Smooth muscle cell of the brain vasculature (primary cell): ENCODE data around the gene SRSF4.

Experiments used
- DNase-seq: peaks from one replicate; pipeline ENCODE4 v3.0.0-alpha.2; 2012; ENCODE audit warnings: low read depth, low spot score

Gene SRSF4

DNA sequence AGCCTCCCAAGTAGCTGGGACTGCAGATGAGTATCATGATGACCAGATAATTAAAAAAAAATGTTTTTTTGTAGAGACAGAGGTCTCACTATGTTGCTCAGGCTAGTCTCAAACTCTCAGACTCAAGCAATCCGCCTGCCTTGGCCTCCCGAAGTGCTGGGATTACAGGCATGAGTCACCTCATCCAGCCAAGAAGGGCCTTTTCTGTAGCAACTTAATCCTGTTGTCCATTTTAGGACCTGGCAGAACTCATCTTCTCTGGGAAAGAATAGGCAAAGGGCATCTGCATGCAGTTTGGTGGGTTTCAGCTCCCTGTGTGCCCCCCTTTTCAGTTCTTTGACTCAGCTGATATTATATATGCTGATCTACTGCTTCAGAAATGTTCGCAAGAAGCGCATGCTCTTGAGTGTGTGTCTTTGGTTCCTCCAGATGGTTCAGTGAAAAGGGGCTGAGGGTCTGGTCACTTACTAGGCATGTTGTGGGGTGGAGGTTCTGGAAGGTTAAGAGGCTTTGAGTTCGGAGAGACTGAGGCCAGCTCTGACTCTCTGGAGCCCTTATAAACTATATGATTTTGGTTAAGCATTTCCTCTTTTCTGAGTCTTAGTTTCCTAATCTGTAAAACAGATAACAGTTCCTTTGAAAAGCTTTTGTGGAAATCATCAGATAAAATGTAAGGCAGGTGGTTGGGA lies 19.4 kb upstream of the SRSF4 start:
- no peak for DNase-seq

DNA sequence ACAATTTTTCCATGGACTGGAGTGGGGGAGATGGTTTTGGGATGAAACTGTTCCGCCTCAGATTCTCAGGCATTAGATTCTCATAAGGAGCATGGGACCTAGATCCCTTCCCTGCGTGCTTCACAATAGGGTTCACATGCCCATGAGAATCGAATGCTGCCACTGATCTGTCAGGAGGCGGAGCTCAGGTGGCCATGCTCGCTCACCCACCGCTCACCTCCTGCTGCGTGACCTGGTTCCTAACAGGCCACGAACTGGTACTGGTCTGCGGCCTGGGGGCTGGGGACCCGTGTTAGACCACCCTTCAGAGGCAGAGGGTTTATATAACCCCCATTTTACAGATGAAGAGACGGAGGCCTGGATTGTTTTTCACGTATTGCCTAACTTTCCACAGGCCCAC lies 16.3 kb upstream of the SRSF4 start:
- DNase-seq, result no peak

DNA sequence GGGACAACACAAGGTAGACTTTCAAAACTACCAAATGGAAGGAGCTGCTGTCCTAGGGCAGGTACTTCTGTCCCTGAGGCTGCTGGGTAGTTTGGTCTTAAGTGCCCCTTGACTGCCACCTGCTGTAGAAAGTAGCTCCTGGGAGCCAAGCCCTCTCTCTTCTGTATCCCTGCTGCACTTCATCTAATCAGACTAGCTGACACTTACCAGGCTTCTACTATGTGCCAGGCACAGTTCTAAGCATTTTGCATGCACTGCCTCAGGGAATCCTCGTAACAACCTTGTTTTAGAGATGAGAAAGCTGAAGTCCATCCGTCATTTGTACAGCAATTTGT lies 15.9 kb upstream of the SRSF4 start:
- no peak for DNase-seq

DNA sequence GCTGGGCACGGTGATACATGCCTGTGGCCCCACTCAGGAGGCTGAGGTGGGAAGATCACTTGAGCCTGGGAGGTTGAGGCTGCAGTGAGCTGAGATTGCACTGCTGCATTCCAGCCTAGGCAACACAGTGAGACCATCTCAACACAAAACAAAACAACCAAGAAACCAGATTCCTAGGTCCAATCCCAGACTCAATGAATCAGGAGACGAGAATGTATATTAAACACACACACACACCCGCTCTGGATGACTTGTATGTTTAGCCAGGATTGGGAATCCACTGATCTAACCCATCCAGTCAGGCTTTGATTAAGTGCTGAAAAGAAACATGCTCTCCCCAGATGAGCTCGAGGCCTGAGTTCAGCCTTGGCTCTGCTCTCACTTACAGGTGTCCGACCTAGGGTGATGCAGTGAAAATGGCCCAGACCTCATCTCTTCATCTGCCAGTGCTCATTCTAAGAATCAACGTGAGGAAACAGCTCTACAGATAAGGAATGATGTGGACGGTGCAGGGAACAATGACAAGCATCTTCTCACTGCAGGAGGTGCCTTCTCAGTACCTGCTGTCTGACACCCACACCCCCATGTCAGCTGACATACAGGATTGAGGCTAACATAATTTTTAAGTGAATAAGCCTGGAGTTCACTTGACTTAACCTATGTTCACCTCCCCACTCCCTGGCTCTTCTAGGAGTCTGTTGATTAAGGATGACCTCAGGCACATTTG lies 15.3 kb upstream of the SRSF4 start:
- DNase-seq, result no peak

DNA sequence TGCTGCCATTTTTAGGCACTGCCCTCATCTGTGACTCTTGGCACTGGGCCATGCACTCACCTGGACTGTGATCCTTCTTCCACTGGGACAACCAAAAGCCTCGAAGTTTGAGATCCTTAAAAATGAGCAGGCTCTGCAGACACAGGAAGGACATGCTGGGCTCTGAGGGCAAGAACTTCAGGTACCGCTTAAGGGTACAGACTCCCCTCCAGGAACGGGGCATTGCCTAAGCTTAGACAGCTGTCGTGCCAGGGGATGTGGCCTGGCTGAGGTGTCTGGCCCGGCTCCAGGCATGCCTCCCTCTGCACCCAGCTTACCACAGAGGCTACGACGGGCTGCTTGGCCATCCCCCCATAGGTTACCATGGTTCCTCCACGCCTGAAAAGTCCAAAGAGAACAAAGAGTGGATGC lies 14.2 kb upstream of the SRSF4 start:
- DNase-seq, result no peak

DNA sequence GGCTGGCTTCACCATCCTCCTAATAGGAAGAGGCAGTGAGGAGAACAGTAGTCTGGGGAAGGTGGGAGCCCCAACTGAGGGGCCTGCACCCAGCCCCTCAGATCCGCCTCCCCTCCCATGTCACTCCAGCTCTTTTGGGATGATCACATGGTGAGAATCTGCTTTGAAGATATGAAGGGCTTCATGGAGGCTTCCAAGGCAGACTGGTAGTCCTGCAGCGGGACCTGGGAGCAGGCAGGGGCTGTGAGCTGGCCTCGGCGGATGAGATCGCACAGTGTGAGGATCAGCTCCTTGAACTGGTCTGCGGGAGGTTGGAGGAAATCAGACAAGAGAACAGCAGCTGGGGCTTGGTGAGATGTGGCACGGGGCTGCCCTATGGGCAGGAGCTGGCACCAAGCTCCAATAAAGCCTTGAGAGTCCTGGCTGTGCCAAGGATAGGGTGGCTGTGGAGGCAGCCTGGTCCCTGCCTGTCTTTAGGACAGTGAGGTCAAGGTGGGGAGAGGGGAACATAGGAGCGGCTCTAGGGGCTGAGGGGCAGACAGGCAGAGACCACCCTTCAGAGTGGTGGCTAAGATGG lies 12.3 kb upstream of the SRSF4 start:
- DNase-seq, result no peak

DNA sequence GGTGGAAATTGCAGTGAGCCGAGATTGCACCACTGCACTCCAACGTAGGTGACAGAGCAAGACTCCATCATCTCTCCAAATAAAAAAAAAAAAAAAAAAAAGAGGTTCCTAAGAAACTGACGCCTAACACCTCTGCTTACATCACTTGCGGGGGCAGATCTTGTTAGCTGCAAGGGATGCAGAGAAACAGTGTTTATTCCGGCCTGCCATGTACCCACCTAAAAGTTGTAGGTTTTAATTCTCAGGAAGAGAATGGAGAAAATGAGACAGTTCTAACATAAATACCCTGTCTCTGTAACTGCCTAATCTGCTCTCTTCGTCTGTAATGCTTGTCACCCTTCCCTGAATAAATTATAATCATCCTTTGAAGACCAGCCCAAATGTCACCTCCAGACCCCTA lies 9.0 kb upstream of the SRSF4 start:
- DNase-seq, result no peak

DNA sequence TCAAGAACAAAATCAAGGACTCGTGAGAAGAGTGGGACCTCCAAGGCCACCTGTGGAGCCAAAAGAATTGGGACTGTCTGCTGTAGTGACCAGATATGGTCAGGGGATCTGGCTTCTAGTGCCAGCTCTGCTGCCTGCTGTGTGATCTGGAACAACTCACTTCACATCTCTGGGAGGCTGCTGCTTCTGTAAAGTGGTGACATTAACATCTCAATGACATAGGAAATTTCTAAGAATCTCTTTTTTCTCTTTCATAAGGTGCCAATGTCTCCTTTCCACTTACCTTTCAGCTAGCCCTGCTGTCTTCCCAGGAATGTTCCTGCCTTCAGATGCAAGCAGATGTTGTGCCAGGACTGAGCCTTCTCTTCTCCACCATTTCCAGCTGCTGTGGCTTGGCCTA lies 5.0 kb upstream of the SRSF4 start:
- DNase-seq, result no peak

DNA sequence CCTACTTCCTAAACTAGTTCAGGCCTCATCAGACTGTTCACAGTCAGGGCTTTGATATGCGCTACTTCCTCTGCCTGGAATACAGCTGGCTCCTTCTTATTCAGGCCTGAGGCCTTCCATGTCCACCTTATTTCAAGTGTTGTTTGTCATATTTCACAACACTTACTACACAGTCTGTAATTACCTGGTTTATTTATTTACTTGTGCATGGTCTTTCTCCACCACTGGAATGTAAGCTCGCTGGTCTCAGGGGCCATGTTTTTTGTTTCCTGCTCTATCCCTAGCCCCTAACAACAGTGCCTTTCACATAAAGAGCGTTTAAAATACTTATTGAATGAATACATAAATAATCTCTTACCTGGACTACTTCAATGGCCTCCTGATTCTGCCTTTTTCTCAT lies 4.6 kb upstream of the SRSF4 start:
- DNase-seq, result no peak

DNA sequence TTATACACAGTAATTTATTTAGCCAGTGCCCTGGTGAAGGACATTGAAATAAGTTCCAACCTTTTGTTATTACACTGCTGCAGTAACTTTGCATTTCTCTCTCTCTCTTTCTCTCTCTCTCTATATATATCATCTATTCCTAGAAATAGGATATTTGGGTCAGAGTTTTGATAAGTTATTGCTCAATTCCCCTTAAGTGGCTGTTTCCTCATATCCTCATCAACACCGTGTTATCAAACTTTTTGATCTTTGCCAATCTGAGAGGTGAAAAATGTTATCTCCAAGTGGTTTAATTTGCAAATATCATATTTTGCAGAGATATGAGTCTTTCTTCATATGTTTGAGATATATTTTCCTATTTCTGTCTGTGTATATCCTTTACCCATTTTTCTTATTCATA lies 1.6 kb upstream of the SRSF4 start:
- DNase-seq, result no peak

DNA sequence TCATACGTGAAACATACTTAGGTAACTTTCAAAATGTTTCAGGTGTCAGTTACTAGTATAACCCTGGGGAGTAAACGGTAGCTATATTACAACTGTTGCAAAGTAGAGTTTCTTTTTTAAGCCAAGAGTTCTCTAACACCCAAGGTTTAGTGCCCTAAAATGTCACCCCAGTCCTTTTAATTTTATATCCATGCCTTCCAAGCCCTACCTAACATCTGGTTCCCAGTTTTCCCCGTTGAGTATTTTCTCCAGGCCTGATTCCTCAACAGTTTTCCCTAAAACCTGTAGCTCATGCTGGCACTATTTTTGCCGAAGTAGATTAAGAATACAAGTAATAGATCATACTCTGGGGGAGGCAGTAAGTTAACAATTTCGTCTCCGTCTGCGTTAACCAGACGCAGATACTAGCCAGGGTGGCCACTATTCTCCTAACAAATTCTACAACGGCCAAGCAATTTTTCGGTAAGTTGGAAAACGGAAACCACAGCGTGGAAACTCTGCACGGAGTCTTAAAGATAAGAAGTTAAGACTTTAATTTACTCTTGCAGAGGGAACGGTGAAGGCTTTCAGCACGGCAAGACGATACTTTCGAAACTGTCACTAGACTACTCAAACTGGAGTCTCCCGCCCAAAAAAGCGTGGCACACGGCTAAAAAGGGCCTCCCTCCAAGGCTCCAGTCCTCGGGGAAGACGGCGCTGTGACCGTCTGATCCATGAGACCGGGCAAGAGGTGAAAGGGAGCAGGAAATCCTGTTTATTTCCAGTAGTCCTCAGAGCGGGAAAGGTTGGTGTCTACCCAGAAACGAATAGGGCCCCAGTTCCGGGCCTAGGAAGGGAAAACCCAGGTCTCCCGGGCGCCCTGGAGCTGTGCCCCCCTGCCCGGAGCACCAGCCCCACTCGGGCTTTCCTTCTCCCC lies 945 bp downstream of the SRSF4 start:
- peak; percentile 13 for DNase-seq

DNA sequence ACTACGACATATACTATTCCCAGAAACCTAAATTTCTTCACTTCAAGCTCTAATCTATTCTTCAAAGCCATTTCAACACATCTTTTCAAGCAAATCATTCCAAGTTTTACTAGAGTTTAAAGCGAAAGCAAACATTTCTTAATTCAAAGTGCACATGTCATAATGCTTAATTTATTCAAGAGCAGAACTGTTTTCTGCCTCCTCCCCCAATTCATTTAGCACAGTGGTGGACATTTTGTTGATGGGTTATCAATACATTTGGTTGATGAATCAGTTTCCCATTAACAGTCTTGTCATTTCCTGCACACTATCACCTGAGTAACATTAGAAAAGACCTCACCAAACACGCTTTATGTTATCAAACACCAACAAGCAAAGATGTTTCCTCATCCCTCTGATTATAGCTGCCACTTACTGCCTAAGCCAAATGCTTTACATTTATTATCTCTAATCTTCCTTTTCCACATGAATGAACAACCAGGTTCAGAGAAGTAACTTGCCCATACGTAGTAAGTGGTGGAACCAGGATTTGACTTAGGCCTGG lies 2.0 kb downstream of the SRSF4 start:
- no peak for DNase-seq

DNA sequence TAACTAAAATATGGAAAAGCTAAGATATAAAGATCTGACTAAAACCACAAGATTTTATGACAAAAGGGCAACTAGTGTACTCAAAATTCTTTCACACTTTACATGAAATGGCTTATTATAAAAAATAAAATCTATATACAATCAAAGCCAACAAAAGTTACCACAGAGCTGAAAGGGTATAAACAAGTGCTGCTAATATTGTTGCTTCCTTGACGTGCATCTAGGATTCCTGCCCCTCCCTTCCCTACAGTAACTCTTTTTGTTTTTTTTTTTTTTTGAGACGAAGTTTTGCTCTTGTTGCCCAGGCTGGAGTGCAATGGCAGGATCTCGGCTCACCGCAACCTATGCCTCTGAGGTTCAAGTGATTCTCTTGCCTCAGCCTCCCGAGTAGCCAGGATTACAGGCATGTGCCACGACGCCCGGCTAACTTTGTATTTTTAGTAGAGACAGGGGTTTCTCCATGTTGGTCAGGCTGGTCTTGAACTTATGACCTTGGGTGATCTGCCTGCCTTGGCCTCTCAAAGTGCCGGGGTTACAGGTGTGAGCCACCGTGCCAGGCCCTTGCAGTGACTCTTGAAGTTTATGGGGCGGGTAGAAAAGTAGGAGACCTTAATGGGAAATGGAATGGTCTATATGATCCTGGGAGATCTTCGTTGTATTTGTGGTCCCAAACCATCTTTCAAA lies 4.5 kb downstream of the SRSF4 start:
- no peak for DNase-seq

DNA sequence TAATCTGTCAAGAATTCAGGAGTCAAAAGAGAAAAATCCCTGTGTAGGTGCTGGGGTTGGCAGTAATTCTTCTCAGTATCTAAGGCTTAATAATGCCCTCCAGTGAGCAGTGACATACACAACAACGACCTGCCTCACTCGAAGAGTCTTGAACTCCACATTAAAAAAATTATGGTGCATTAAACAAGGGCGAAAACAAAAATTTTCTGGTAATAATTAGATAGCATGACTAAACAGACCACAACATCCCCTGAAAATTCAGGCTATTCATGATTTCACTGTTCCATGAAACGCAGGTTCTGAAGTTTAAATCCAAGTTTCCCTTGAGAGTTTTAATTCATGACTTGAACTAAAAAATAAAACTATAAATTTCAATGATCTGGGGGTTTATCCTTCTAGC lies 5.1 kb downstream of the SRSF4 start:
- DNase-seq, result no peak

DNA sequence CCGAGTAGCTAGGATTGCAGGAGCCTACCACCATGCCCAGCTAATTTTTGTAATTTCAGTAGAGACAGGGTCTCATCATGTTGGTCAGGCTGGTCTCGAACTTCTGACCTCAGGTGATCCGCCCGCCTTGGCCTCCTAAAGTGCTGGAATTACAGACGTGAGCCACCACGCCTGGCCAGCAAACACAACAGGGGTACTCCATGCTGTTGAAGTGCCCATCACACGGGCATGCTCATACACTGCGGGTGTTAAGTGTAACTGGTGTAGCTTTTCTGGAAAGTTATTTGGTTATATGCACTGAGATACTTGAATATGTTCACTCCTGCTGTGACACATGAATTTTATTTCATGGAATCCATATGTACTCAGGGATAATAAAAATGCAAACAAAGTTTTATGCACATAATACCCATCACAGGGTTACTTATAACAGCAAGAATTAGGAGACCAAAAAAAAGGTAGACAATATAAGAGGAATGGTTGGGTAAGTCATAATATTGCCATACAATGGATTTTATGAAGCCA lies 9.2 kb downstream of the SRSF4 start:
- DNase-seq, result no peak

DNA sequence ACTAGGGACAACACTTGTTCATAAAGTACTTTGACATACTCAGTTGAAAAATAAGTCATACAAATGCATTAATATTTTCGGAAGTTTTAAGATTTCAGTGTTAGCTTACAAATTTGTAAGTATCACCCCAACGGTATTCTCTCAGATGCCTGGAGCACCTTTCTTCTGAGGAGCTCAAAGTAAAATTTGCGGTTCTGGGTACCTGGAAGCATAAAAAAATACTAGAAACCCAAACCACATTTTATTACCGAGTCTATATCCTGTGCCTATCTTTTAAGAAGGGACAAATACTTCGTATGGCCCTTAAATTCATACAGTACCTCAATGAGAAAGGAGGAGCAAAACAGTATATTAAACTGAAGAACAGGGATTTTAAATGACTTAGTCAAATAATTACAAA lies 10.2 kb downstream of the SRSF4 start:
- DNase-seq, result no peak

DNA sequence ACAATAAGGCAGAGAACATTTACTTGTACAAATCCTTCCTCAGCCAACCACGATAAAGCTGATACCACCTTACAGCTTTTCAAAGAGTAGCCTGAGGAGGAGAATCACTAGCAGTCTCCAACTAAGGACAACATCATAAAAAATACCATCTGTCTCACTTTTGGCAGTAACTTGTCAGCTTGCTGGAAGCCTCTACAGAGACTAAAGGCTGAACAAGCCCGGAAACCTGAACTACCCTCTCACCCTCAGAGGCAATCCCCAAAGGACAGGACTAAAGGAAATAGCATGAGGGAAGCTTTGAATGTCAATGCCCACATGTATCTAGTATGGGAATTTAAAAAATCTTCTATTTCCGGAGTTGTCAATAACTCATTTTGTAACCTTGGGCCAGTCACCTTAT lies 10.6 kb downstream of the SRSF4 start:
- DNase-seq, result no peak

DNA sequence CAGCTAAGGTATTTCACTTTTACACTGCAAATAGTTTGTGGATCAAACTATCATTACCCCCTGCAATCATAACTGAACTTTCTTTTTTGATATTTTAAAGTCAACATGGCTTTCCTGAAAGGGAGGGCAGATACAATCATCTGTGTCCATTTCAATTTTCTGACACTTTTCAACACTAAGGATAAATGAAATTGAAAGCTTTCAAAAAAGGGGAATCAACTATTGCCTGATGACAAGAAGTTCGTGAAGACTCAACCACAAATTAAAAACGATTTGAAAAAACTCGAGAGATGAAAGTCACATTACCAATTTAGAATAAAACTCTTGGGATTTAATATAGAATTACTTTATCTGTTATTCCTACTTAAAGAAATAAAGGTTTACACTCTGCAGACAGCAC lies 11.7 kb downstream of the SRSF4 start:
- DNase-seq, result no peak

DNA sequence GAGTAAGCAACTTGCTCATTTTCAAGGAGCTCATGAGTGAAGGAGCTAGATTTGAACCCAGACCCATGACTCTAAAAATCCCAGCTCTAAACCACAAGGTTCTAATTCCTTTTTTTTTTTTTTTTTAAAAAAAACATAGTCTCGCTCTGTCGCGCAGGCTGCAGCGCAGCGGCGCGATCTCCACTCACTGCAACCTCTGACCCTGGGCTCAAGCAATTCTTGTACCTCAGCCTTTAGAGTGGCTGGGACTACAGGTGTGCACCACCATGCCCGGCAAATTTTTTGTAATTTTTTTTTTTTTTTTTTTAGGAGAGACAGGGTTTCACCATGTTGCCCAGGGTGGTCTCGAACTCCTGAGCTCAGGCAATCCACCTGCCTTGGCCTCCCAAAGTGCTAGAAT lies 13.8 kb downstream of the SRSF4 start:
- DNase-seq, result no peak

DNA sequence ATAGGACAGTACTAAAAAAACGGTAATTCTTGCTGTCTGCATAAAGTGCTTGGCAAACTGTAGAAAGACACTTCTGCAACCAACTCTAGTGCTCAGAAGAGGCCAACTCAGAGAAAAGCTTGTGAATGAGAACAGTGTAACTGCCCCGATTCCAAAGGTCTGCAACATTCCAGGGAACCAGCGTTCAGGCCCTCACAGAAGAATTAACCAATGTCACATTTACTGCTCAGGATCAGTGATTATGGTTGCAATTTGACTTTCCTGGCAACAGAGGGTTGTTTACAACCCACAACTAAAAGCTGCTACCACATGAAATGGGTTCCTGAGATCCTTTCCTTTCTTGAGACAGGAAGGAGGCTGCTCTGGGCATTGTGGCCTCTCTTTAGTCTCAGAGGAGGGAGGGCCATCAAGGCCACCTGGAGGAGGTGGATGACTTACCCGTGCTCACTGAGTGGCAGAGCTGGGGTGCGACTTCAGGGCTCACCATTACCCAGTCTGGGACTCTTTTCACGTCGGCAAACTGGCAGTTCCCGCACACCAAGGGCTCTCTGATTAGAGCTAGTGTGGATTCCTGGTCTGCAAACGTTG lies 15.3 kb downstream of the SRSF4 start:
- DNase-seq, result no peak

DNA sequence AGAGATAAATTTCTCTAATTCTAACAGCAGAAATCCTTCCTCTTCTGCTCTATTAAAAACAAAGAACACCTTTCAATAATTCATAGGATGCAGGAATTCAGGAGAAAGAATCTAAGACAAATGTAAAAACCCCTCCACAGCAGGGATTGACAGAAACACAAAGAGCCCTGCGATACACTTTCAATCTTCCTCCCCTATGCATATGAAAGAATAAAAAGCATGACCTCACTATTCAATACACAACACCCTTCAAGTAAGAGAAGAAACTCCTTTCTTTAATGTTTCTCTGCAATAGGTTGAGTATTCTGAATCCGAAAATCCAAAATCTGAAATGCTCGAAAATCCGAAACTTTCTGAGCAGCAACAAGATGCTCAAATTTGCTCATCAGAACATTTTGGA lies 17.1 kb downstream of the SRSF4 start:
- DNase-seq, result no peak
